GOT3 (cell line): ENCODE data around the gene PLD1.
"Not testable (repeated sequence)": the region's sequence is repeated elsewhere in the genome, so short reads cannot be mapped to it uniquely, and the experiment has no call there.

Source experiments
- DNase-seq: peaks from one replicate; lab custom pipeline; 2025; ENCODE audit warnings: mixed read lengths; lab: John Stamatoyannopoulos, UW

Gene PLD1

GRCh38 chr3:171815973-171816595, 5.8 kb upstream of the PLD1 start:
- DNase-seq, result no peak

DNA sequence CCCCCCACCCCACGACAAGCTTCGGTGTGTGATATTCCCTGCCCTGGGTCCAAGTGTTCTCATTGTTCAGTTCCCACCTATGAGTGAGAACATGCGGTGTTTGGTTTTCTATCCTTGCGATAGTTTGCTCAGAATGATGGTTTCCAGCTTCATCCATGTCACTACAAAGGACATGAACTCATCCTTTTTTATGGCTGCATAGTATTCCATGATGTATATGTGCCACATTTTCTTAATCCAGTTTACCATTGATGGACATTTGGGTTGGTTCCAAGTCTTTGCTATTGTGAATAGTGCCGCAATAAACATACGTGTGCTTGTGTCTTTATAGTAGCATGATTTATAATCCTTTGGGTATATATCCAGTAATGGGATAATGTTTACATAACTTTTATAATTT, 4.4 kb upstream of the PLD1 start:
- DNase-seq, result not testable (repeated sequence)

GRCh38 chr3:171813897-171814460, 3.7 kb upstream of the PLD1 start:
- no peak for DNase-seq

DNA sequence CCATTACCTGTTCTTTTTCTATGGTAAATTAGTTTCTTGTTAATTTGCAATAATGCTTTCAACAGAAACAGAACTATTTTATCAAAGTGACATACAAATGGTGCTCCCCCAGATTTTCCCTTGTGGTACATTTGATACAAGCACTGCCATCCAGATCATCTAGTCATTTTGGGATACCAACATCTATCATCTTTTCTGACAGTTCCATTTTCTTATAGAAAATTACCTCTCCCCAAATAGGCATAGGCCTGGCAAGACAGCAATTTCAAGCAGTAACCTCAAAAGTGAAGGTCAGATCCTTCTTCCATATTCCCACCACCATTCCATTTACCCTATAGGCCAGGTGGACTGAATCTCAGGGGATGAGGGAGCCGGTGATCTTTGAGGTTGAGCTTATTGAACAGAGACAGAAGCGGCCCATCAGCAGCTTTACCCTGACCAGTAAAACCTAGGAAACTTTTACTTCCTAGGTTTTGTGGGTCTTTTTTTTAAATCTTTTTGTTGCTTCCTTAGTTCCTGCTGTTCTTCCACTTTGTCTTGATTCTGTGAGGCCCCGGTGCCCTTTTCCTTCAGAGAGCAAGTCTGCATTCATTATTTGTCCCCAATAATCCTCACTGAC, 3.1 kb upstream of the PLD1 start:
- DNase-seq, result no peak

- DNase-seq, result no peak
Measured at GRCh38 chr3:171812811-171813210, 2.5 kb upstream of the PLD1 start.

- no peak for DNase-seq
Measured at GRCh38 chr3:171811913-171812335, 1.6 kb upstream of the PLD1 start.

GRCh38 chr3:171811295-171811912, 1.1 kb upstream of the PLD1 start:
- no peak for DNase-seq

DNA sequence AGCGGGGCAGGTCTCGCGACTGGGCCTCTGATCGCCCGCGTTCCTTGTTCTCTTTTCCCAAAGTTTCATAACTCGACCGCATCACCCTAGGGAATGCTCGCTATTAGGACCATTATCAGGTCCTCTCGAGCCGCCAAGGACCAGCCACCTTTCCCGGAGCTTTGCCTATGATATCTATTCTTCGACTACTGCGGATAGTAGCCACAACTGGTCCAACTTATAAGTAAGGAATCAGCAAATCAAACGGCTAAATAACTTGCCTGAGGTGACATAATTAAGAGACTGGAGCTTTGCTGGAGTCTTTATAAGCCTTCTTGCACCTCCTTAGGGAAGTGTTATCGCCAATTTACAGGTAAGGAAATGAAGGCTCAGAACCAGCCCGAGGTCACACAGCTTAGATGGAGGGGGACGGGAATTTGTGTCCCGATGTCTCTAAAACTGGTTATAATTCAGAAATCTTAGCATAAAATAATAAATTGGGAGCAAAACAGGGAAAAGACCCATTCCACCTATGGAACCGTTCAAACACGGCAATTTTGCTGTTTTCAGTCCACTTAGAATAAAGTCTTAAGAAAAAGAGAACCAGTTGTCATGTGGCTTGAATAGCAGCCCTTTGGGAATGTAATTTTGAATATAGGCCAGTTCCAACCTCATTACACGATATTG, 479 bp upstream of the PLD1 start:
- no peak for DNase-seq

GRCh38 chr3:171809611-171809860, 747 bp downstream of the PLD1 start:
- DNase-seq, result no peak

DNA sequence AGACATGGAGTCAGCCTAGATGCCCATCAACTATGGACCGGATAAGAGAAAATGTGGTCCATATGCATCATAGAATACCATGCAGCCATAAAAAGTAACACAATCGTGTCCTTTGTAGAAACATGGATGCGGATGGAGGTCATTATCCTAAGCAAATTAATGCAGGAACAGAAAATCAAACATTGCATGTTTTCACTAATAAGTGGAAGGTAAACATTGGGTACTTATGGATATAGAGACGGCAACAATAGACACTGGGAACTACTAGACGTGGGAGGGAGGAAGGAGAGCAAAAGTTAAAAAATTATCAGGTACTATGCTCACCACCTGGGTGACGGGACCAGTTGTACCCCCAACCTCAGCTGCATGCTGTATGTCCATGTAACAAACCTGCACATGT, 2.5 kb downstream of the PLD1 start:
- no peak for DNase-seq

DNA sequence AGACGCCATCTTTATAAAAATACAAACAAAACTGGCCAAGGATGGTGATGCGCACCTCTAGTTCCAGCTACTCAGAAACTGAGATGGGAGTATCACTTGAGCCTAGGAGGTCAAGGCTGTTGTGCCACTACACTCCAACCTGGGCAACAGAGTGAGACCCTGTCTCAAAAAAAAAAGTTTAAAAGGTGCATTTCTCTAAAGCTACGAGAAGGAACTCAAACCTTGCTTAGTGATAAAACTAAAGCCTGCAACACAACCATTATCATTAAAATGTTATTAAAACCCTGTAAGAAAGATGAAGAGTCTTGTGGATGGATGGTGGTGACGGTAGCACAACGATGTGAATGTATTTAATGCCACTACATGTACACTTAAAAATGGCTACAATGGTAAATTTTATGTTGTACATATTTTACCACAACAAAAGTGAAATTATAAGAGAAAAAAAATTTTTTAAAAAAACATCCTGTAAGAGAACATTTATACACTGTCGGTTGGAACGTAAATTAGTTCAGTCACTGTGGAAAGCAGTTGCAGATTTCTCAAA, 3.1 kb downstream of the PLD1 start:
- DNase-seq, result no peak

- DNase-seq, result no peak
Measured at GRCh38 chr3:171806200-171807128, 3.8 kb downstream of the PLD1 start.

GRCh38 chr3:171805687-171806086, 4.6 kb downstream of the PLD1 start:
- no peak for DNase-seq

DNA sequence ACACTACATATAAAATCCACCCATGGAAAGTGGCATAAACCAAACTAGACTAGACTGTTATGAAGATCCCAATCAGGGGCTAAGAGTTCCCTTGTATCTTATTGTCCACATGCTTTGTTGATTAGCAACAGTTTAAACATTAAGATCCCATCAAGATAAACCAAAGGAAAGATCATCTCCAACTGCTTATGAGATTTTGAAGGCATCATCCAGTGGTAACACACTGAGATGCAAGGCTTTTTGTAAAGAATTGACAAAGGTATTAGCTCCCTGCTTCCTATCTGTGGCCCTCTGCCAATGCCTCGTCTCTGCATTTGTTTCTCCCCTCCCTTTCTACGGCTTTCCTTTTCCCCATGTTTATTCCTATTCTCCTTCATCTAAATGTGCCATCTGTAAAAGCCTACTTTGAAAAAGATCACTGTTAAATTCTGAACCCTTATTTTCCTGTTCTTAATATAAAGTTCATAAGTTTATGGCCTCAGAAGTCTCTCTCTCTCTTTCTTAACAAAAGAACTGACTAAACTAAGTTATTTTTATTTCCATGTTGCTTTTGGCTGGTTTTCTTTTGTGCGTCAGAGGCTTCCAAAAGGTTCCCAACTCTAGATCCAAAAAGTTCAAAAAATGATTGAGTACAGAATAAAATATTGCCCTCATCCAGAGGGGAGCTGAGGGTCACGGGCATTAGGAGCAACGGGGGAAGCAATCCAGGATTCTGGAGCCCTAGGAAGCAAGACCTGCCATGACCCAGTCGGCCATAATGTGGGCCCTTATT, 5.5 kb downstream of the PLD1 start:
- DNase-seq, result no peak

GRCh38 chr3:171803044-171803443, 7.2 kb downstream of the PLD1 start:
- DNase-seq, result no peak

GRCh38 chr3:171802590-171802956, 7.7 kb downstream of the PLD1 start:
- DNase-seq, result no peak

DNA sequence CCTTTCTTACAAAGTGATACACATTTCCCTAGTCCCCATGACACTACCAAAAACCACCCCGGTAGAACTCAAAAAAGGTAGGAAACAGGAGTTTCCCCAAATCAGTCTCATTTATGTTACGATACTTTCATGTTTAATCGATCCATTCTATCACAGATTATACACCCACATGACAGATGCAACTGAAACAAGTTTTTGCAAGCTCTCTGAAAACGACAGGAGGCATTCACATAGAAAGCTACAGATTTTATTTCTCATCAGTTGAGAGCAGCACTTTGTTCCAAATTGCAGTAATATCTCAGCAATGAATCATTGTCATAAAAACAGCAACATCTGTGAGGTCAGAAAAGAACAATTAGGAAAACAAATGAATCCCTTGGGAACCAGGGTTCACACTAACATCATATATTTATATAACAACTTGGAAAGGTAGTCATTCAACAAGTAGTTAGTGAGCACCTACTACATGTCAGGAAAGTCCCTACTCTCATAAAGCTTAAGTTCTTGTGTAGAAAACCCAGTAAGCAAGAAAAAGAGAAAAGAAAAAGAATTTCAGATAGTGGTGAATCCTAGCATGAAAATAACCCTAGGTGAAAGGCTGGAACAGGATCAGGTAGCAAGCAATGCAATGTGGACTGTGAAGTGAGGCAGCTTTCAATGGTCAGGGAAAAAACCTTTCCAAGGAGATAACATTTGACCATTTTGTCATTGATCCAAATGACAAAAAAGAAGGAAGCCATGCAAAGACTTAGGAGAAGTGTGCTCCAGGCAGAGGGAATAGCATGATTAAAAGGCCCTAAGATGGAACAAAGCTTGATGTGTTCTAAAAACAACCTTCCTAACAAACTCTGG, 8.3 kb downstream of the PLD1 start:
- DNase-seq, result no peak

GRCh38 chr3:171799501-171799900, 10.8 kb downstream of the PLD1 start:
- DNase-seq, result no peak

GRCh38 chr3:171797873-171798272, 12.4 kb downstream of the PLD1 start:
- no peak for DNase-seq

DNA sequence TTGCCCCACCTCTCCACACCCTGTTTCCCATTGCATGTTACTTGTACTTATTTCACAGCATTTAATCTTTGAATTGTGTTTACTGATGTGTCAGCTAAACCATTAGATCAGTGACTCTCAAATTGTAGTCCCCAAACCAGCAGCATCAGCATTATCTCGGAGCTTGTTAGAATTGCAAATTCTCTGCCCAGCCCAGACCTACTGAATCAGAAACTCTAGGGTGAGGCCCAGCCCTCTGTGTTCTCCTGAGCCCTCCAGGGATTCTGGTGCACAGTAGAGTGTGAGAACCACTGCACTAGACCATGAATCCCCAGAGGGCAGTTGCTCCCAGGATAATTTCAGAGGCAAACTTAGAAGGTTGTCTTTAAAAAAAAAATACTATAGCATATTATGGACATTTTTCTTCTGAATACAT, 13.0 kb downstream of the PLD1 start:
- DNase-seq, result no peak
